ENCODE results near the gene SORCS1. TPM values are rescaled to one million over a fixed set of nuclear protein-coding genes. Genes with fewer than 3 reads are reported as not detected.
A peak's percentile ranks its signal among the peaks of the same experiment; 100 is the strongest.

Gene SORCS1
- total and polyA plus RNA-seq, 2 experiments from 2014 or later: 2.9 to 8.9 TPM

- H3K79me2 ChIP-seq (replicated peaks; ENCODE audit: insufficient read depth): no peaks in the 10 kb centered on the region
- peak; percentile 87 for ATAC-seq
- no peaks in the 10 kb centered on the region for H3F3A ChIP-seq (replicated peaks; ENCODE audit: low read depth)
- H3K27ac ChIP-seq (ENCODE audit: low read depth): no peak overlapping the region
- H3K4me1 ChIP-seq (ENCODE audit: insufficient read depth): peaks cover 15% of the 10 kb centered on the region
- H3K27ac Mint-ChIP-seq: no peak overlapping the region
- peak; percentile 62 for DNase-seq (ENCODE audit: low spot score)
- TF ChIP-seq, protein P1, sequence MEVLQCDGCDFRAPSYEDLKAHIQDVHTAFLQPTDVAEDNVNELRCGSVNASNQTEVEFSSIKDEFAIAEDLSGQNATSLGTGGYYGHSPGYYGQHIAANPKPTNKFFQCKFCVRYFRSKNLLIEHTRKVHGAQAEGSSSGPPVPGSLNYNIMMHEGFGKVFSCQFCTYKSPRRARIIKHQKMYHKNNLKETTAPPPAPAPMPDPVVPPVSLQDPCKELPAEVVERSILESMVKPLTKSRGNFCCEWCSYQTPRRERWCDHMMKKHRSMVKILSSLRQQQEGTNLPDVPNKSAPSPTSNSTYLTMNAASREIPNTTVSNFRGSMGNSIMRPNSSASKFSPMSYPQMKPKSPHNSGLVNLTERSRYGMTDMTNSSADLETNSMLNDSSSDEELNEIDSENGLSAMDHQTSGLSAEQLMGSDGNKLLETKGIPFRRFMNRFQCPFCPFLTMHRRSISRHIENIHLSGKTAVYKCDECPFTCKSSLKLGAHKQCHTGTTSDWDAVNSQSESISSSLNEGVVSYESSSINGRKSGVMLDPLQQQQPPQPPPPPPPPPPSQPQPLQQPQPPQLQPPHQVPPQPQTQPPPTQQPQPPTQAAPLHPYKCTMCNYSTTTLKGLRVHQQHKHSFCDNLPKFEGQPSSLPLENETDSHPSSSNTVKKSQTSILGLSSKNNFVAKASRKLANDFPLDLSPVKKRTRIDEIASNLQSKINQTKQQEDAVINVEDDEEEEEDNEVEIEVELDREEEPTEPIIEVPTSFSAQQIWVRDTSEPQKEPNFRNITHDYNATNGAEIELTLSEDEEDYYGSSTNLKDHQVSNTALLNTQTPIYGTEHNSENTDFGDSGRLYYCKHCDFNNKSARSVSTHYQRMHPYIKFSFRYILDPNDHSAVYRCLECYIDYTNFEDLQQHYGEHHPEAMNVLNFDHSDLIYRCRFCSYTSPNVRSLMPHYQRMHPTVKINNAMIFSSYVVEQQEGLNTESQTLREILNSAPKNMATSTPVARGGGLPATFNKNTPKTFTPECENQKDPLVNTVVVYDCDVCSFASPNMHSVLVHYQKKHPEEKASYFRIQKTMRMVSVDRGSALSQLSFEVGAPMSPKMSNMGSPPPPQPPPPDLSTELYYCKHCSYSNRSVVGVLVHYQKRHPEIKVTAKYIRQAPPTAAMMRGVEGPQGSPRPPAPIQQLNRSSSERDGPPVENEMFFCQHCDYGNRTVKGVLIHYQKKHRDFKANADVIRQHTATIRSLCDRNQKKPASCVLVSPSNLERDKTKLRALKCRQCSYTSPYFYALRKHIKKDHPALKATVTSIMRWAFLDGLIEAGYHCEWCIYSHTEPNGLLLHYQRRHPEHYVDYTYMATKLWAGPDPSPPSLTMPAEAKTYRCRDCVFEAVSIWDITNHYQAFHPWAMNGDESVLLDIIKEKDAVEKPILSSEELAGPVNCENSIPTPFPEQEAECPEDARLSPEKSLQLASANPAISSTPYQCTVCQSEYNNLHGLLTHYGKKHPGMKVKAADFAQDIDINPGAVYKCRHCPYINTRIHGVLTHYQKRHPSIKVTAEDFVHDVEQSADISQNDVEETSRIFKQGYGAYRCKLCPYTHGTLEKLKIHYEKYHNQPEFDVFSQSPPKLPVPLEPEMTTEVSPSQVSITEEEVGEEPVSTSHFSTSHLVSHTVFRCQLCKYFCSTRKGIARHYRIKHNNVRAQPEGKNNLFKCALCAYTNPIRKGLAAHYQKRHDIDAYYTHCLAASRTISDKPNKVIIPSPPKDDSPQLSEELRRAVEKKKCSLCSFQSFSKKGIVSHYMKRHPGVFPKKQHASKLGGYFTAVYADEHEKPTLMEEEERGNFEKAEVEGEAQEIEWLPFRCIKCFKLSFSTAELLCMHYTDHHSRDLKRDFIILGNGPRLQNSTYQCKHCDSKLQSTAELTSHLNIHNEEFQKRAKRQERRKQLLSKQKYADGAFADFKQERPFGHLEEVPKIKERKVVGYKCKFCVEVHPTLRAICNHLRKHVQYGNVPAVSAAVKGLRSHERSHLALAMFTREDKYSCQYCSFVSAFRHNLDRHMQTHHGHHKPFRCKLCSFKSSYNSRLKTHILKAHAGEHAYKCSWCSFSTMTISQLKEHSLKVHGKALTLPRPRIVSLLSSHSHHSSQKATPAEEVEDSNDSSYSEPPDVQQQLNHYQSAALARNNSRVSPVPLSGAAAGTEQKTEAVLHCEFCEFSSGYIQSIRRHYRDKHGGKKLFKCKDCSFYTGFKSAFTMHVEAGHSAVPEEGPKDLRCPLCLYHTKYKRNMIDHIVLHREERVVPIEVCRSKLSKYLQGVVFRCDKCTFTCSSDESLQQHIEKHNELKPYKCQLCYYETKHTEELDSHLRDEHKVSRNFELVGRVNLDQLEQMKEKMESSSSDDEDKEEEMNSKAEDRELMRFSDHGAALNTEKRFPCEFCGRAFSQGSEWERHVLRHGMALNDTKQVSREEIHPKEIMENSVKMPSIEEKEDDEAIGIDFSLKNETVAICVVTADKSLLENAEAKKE (CRISPR knock-in tag; IDR thresholded peaks at IDR 0.05): no peak
- TF ChIP-seq EZH2 (IDR thresholded peaks at IDR 0.05; ENCODE audit: low read depth, unreplicated experiment): no peak
- no peak for TF ChIP-seq JUNB (IDR thresholded peaks at IDR 0.05; ENCODE audit: unreplicated experiment)
- TF ChIP-seq STAT1 (IDR thresholded peaks at IDR 0.05; ENCODE audit: unreplicated experiment): no peak
- no peak for TF ChIP-seq ZNF331 (CRISPR knock-in tag; IDR thresholded peaks at IDR 0.05; ENCODE audit: low read depth)
- TF ChIP-seq CREB1 (CRISPR knock-in tag; IDR thresholded peaks at IDR 0.05; ENCODE audit: low read depth): no peak
- no peak for TF ChIP-seq POLR2AphosphoS5 (IDR thresholded peaks at IDR 0.05; ENCODE audit: low read depth)
- TF ChIP-seq NANOG (IDR thresholded peaks at IDR 0.05; ENCODE audit: borderline replicate concordance): no peak
- TF ChIP-seq ZNF114 (CRISPR knock-in tag; IDR thresholded peaks at IDR 0.05): no peak
- TF ChIP-seq EZH2phosphoT487 (IDR thresholded peaks at IDR 0.05; ENCODE audit: unreplicated experiment): no peak
- no peak for TF ChIP-seq ETS1 (IDR thresholded peaks at IDR 0.05)
- no peak for TF ChIP-seq CTCF (conservative IDR thresholded peaks at IDR 0.05; ENCODE audit: low read depth in 2 of 2)
- TF ChIP-seq, protein P2, sequence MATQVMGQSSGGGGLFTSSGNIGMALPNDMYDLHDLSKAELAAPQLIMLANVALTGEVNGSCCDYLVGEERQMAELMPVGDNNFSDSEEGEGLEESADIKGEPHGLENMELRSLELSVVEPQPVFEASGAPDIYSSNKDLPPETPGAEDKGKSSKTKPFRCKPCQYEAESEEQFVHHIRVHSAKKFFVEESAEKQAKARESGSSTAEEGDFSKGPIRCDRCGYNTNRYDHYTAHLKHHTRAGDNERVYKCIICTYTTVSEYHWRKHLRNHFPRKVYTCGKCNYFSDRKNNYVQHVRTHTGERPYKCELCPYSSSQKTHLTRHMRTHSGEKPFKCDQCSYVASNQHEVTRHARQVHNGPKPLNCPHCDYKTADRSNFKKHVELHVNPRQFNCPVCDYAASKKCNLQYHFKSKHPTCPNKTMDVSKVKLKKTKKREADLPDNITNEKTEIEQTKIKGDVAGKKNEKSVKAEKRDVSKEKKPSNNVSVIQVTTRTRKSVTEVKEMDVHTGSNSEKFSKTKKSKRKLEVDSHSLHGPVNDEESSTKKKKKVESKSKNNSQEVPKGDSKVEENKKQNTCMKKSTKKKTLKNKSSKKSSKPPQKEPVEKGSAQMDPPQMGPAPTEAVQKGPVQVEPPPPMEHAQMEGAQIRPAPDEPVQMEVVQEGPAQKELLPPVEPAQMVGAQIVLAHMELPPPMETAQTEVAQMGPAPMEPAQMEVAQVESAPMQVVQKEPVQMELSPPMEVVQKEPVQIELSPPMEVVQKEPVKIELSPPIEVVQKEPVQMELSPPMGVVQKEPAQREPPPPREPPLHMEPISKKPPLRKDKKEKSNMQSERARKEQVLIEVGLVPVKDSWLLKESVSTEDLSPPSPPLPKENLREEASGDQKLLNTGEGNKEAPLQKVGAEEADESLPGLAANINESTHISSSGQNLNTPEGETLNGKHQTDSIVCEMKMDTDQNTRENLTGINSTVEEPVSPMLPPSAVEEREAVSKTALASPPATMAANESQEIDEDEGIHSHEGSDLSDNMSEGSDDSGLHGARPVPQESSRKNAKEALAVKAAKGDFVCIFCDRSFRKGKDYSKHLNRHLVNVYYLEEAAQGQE (IDR thresholded peaks at IDR 0.05; ENCODE audit: unreplicated experiment): no peak
- no peaks in the 10 kb centered on the region for H3K27me3 Mint-ChIP-seq (ENCODE audit: insufficient read depth, low read depth, poor library complexity)
- no peaks in the 10 kb centered on the region for H4K20me1 ChIP-seq (replicated peaks; ENCODE audit: insufficient read depth)
- no peaks in the 10 kb centered on the region for H3K36me3 ChIP-seq (ENCODE audit: insufficient read depth)
- no peak overlapping the region for H3K4me2 ChIP-seq
- H3K9me2 ChIP-seq (ENCODE audit: insufficient read depth): no peaks in the 10 kb centered on the region
- H3K4me1 Mint-ChIP-seq: peaks cover 23% of the 10 kb centered on the region
- no peak overlapping the region for H2AFZ ChIP-seq
- no peak overlapping the region for H3K4me3 ChIP-seq
- no peaks in the 10 kb centered on the region for H3K27me3 ChIP-seq (ENCODE audit: insufficient read depth)
- H3K9me3 Mint-ChIP-seq: no peaks in the 10 kb centered on the region
- H3K4me3 Mint-ChIP-seq: no peak overlapping the region
- no peaks in the 10 kb centered on the region for H3K36me3 Mint-ChIP-seq (ENCODE audit: low read depth)
Measured at GRCh38 chr10:106577266-106577665, 587.2 kb downstream of the SORCS1 start.

Measured in GM23338 (cell line).